Esophagus squamous epithelium (tissue), 5 donors: Measurements from ENCODE around the gene ANO2. TPM values are rescaled to one million over a fixed set of nuclear protein-coding genes. Genes with fewer than 3 reads are reported as not detected.

Experiments
- DNase-seq: peaks from one replicate; lab custom pipeline; 2025; lab: John Stamatoyannopoulos, UW
- H3K27ac ChIP-seq, 4 donors: fragments of 200-600 bp; sonication (generic); one replicate each; pipeline ENCODE4 v1.5.1; 2016 to 2019; ENCODE audit warnings: mild to moderate bottlenecking in 1 of 4
- H3K27me3 ChIP-seq, 4 donors: fragments of 200-600 bp; sonication (generic); 1 replicate in 3 of 4; 2 replicates in 1 of 4; pipeline versions ENCODE4 v1.5.1 to v1.6.0; 2017 to 2021; ENCODE audit warnings: antibody characterized with exemption in 1 of 4
- H3K36me3 ChIP-seq, 3 donors: fragments of 200-600 bp; sonication (generic); one replicate each; pipeline ENCODE4 v1.5.1; 2016 to 2019
- H3K4me1 ChIP-seq, 3 donors: fragments of 200-600 bp; sonication (generic); one replicate each; pipeline ENCODE4 v1.5.1; 2017 to 2019
- H3K4me3 ChIP-seq, 4 donors: fragments of 200-600 bp; sonication (generic); 1 replicate in 3 of 4; 2 replicates in 1 of 4; pipeline ENCODE4 v1.5.1; 2016 to 2019; ENCODE audit warnings: mild to moderate bottlenecking in 2 of 4, moderate library complexity in 1 of 4
- H3K9me3 ChIP-seq, 3 donors: fragments of 200-600 bp; sonication (generic); one replicate each; pipeline ENCODE4 v1.5.1; 2016 to 2019
- CTCF ChIP-seq, 6 experiments: fragments of 450-650 bp in 4 of 6; fragments of 200-600 bp in 2 of 6; sonication (generic) in 2 of 6; IDR thresholded peaks; one replicate each; pipeline ENCODE4 v1.5.1; 2016 to 2019; ENCODE audit warnings: antibody characterized with exemption in 6 of 6, mild to moderate bottlenecking in 4 of 6, moderate library complexity in 4 of 6
- POLR2A ChIP-seq, 4 donors: fragments of 450-650 bp; IDR thresholded peaks; one replicate each; pipeline ENCODE4 v1.6.1; 2017; ENCODE audit warnings: antibody characterized with exemption in 4 of 4, mild to moderate bottlenecking in 4 of 4, moderate library complexity in 3 of 4
- WGBS, 2 donors: methylation state at CpG; one replicate each; pipeline ENCODE4 v1.1.5; 2018; 5-methylcytosine and 5-hydroxymethylcytosine counted together
- intact Hi-C: fragments of 100-400 bp; cut with DNase I; formaldehyde crosslinking; loops from one replicate; pipeline ENCODE4 v1.15.0; 2022
- total RNA-seq, 4 donors: library from RNA; depleted of rRNA; stranded (reverse); fragments of >200 nt; gene quantifications; one replicate each; pipeline ENCODE4 v1.1.0, GENCODE V29; 2016
- donor health status: DM: yes; HTN: yes; CAD: no.

The ANO2 gene
- total RNA-seq, 4 donors from 2014 or later = 0.49 to 11.8 (median 3.1) TPM

- Histone ChIP-seq H3K27ac (no peak overlapping the region), H3K36me3 (no peaks in the 10 kb centered on the region), H3K4me3 (no peak overlapping the region), H3K9me3 (no peaks in the 10 kb centered on the region), H3K4me1 (peaks cover 0 to 19% (median 3%) of the 10 kb centered on the region in 3 donors), H3K27me3 (peaks cover 0 to 8% (median 0%) of the 10 kb centered on the region in 4 donors)
- intact Hi-C loops = no loop called here
- WGBS, 2 donors = 72 to 79% methylated on average over 6 of the region's 6 CpGs
- DNase-seq = no peak
- TF ChIP-seq CTCF (IDR thresholded peaks at IDR 0.05) = no peak
- no peak for TF ChIP-seq POLR2A (IDR thresholded peaks at IDR 0.05)
These were observed 198.1 kb downstream of the ANO2 start for GRCh38 chr12:5746917-5747316.

GRCh38 chr12:5746036-5746908, 198.8 kb downstream of the ANO2 start:
- Histone ChIP-seq H3K9me3 (no peaks in the 10 kb centered on the region), H3K27ac (no peak overlapping the region), H3K4me1 (peaks cover 0 to 20% (median 3%) of the 10 kb centered on the region in 3 donors), H3K27me3 (peaks cover 0 to 8% (median 0%) of the 10 kb centered on the region in 4 donors), H3K4me3 (no peak overlapping the region), H3K36me3 (no peaks in the 10 kb centered on the region)
- intact Hi-C loops = no loop called here
- 77 to 79% methylated on average over 6 of the region's 6 CpGs for WGBS, 2 donors
- DNase-seq = no peak
- no peak for TF ChIP-seq CTCF (IDR thresholded peaks at IDR 0.05)
- no peak for TF ChIP-seq POLR2A (IDR thresholded peaks at IDR 0.05)

GRCh38 chr12:5745251-5745888, 199.7 kb downstream of the ANO2 start:
- intact Hi-C loops = no loop called here
- H3K27me3 ChIP-seq = peaks cover 0 to 8% (median 0%) of the 10 kb centered on the region in 4 donors
- peak; percentile 25 to 77 (median 61) for TF ChIP-seq CTCF (IDR thresholded peaks at IDR 0.05)
- no peak for TF ChIP-seq POLR2A (IDR thresholded peaks at IDR 0.05)
- 11 to 24% methylated on average over 6 of the region's 6 CpGs for WGBS, 2 donors
- H3K27ac ChIP-seq = no peak overlapping the region
- H3K36me3 ChIP-seq = no peaks in the 10 kb centered on the region
- H3K4me3 ChIP-seq = no peak overlapping the region
- peaks cover 0 to 20% (median 3%) of the 10 kb centered on the region in 3 donors for H3K4me1 ChIP-seq
- H3K9me3 ChIP-seq = no peaks in the 10 kb centered on the region
- no peak for DNase-seq

- WGBS, 2 donors = 24 to 48% methylated on average over 2 of the region's 2 CpGs
- DNase-seq = no peak
- no peaks in the 10 kb centered on the region for H3K36me3 ChIP-seq
- TF ChIP-seq CTCF (IDR thresholded peaks at IDR 0.05) (no peak), POLR2A (IDR thresholded peaks at IDR 0.05) (no peak)
- no peaks in the 10 kb centered on the region for H3K27me3 ChIP-seq
- H3K9me3 ChIP-seq = no peaks in the 10 kb centered on the region
- peaks cover 0 to 20% (median 3%) of the 10 kb centered on the region in 3 donors for H3K4me1 ChIP-seq
- no peak overlapping the region for H3K27ac ChIP-seq
- intact Hi-C loops = no loop called here
- H3K4me3 ChIP-seq = no peak overlapping the region
These were observed 202.8 kb downstream of the ANO2 start for GRCh38 chr12:5742258-5742657.

GRCh38 chr12:5739917-5740316, 205.1 kb downstream of the ANO2 start:
- TF ChIP-seq POLR2A (IDR thresholded peaks at IDR 0.05) (no peak), CTCF (IDR thresholded peaks at IDR 0.05) (no peak)
- no peak for DNase-seq
- intact Hi-C loops = no loop called here

More at GRCh38 chr12:5739917-5740316, 205.1 kb downstream of the ANO2 start:
- Histone ChIP-seq H3K36me3 (no peaks in the 10 kb centered on the region), H3K9me3 (no peaks in the 10 kb centered on the region), H3K27ac (no peak overlapping the region), H3K4me3 (no peak overlapping the region), H3K27me3 (no peaks in the 10 kb centered on the region), H3K4me1 (peaks cover 0 to 13% (median 0%) of the 10 kb centered on the region in 3 donors)
- whole genome bisulfite sequencing, 2 donors = 54 to 77% methylated on average over 5 of the region's 5 CpGs
